Psoas muscle (tissue), 8 donors: ENCODE measurements around the gene RPS19BP1. TPM values are rescaled to one million over a fixed set of nuclear protein-coding genes. Genes with fewer than 3 reads are reported as not detected.

Experiments
- ATAC-seq, 4 donors: fragments of 200-7000 bp; cut with Tn5 transposase; one replicate each; pipeline ENCODE4 v1.9.1; 2020; ENCODE audit warnings: moderate library complexity in 3 of 4, mild to moderate bottlenecking in 2 of 4
- DNase-seq, 2 donors: peaks; one replicate each; pipeline ENCODE4 v3.0.0-alpha.2; 2020
- H3K27ac ChIP-seq: fragments of 200-600 bp; one replicate; pipeline ENCODE4 v1.8.0; 2022
- H3K27me3 ChIP-seq, 3 donors: fragments of 200-600 bp in 1 of 3; one replicate each; pipeline versions ENCODE4 v1.6.1 to v1.8.0; 2013 to 2022; ENCODE audit warnings: low read length in 2 of 3, mild to moderate bottlenecking in 2 of 3, moderate library complexity in 1 of 3; ENCODE audit not compliant: insufficient read depth in 3 of 3
- H3K36me3 ChIP-seq, 2 donors: fragments of 200-600 bp in 1 of 2; one replicate each; pipeline versions ENCODE4 v1.6.1 to v1.8.0; 2013 to 2022; ENCODE audit warnings: low read depth in 1 of 2, mild to moderate bottlenecking in 1 of 2, moderate library complexity in 1 of 2; ENCODE audit not compliant: insufficient read depth in 1 of 2
- H3K4me1 ChIP-seq: fragments of 200-600 bp; one replicate; pipeline ENCODE4 v1.8.0; 2022
- H3K4me3 ChIP-seq: fragments of 200-600 bp; one replicate; pipeline ENCODE4 v1.8.0; 2022; ENCODE audit warnings: mild to moderate bottlenecking
- H3K9me3 ChIP-seq: fragments of 200-600 bp; one replicate; pipeline ENCODE4 v1.8.0; 2022
- WGBS, 3 donors: extraction: QIAGEN DNeasy Blood & Tissue Kit; methylation state at CpG; one replicate each; pipeline versions ENCODE4 v1.1.6 to v1.1.7; 2013; 5-methylcytosine and 5-hydroxymethylcytosine counted together
- intact Hi-C, 2 donors: fragments of 100-400 bp; cut with DNase I; formaldehyde crosslinking; loops; one replicate each; pipeline versions ENCODE4 v1.11.0 to v1.14.2; 2022
- polyA plus RNA-seq, 3 donors: library from polyadenylated mRNA; stranded (reverse); fragments of 200-250 nt; gene quantifications; one replicate each; pipeline ENCODE4 v1.2.3, GENCODE V29; 2013
- total RNA-seq, 4 donors: library from RNA; stranded (reverse); fragmentation: NEBNext Ultra II Directional in 2 of 4; extraction: Animal tissue kit (Norgen Biotek cat#: 25700) in 2 of 4; gene quantifications; one replicate each; pipeline versions ENCODE4 v1.2.1 to v1.2.4, GENCODE V29; 2021 to 2023
- TF ChIP-seq, protein P1 (sequence below): fragments of 200-600 bp; IDR thresholded peaks from one replicate; pipeline ENCODE4 v1.8.0; 2022; ENCODE audit warnings: antibody characterized with exemption
- donor health status: healthy with polysubstance abuse.
- donor health status: DM: no; HTN: no; CAD: no; lungs with moderate emphysema.
- donor health status: Bipolar disorder and iron deficiency.
- donor health status: healthy.
- donor health status: DM: yes; HTN: yes; CAD: no.
- donor health status: DM: no; HTN: no; CAD: no.
- donor health status: DM: no; HTN: no; CAD: no.
- donor health status: DM: yes; HTN: yes; CAD: no.

Gene RPS19BP1
- total and polyA plus RNA-seq, 7 donors: 34.0 to 313 (median 52.6) TPM

- Histone ChIP-seq H3K4me3 (no peak overlapping the region), H3K36me3 (peaks cover 3 to 64% of the 10 kb centered on the region in 2 donors)
- intact Hi-C loops: loop anchor here in 1 of 2 donors (10.0 kb wide), 1 partner anchor 171 kb away; the partner anchor contains the start of gene SYNGR1
These were observed 17.1 kb downstream of the RPS19BP1 start for GRCh38 chr22:39515266-39516050.

GRCh38 chr22:39514373-39514973, 18.1 kb downstream of the RPS19BP1 start:
- H3K4me1 ChIP-seq: peaks cover 19% of the 10 kb centered on the region

More at GRCh38 chr22:39515266-39516050, 17.1 kb downstream of the RPS19BP1 start:
- Histone ChIP-seq H3K27ac (no peak overlapping the region), H3K4me1 (peaks cover 19% of the 10 kb centered on the region), H3K9me3 (no peaks in the 10 kb centered on the region), H3K27me3 (no peaks in the 10 kb centered on the region)
- TF ChIP-seq, protein P1, sequence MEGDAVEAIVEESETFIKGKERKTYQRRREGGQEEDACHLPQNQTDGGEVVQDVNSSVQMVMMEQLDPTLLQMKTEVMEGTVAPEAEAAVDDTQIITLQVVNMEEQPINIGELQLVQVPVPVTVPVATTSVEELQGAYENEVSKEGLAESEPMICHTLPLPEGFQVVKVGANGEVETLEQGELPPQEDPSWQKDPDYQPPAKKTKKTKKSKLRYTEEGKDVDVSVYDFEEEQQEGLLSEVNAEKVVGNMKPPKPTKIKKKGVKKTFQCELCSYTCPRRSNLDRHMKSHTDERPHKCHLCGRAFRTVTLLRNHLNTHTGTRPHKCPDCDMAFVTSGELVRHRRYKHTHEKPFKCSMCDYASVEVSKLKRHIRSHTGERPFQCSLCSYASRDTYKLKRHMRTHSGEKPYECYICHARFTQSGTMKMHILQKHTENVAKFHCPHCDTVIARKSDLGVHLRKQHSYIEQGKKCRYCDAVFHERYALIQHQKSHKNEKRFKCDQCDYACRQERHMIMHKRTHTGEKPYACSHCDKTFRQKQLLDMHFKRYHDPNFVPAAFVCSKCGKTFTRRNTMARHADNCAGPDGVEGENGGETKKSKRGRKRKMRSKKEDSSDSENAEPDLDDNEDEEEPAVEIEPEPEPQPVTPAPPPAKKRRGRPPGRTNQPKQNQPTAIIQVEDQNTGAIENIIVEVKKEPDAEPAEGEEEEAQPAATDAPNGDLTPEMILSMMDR: no peak
- ATAC-seq: no peak
- no peak for DNase-seq
- 83 to 89% (median 86%) methylated on average over 11 to 12 of the region's 12 CpGs for WGBS, 3 donors

GRCh38 chr22:39513791-39514190, 18.8 kb downstream of the RPS19BP1 start:
- Histone ChIP-seq H3K27me3 (no peaks in the 10 kb centered on the region), H3K4me3 (no peak overlapping the region), H3K4me1 (peaks cover 14% of the 10 kb centered on the region), H3K27ac (no peak overlapping the region), H3K36me3 (peaks cover 3 to 80% of the 10 kb centered on the region in 2 donors), H3K9me3 (no peaks in the 10 kb centered on the region)
- DNase-seq (peak in 1 of 2 donors; percentile 23), ATAC-seq (peak in 1 of 4 donors; percentile 6)
- TF ChIP-seq, protein P1: no peak
- 80 to 89% (median 81%) methylated on average over 18 of the region's 18 CpGs for WGBS, 3 donors
- intact Hi-C loops: loop anchor here in 1 of 2 donors (10.0 kb wide), 1 partner anchor 169 kb away; the partner anchor contains the start of gene SYNGR1

More at GRCh38 chr22:39514373-39514973, 18.1 kb downstream of the RPS19BP1 start:
- no peak overlapping the region for H3K27ac ChIP-seq
- 38 to 47% (median 44%) methylated on average over 8 of the region's 8 CpGs for whole genome bisulfite sequencing, 3 donors
- TF ChIP-seq, protein P1: peak; percentile 66
- H3K9me3 ChIP-seq: no peaks in the 10 kb centered on the region
- H3K36me3 ChIP-seq: peaks cover 3 to 74% of the 10 kb centered on the region in 2 donors
- no peaks in the 10 kb centered on the region for H3K27me3 ChIP-seq
- H3K4me3 ChIP-seq: no peak overlapping the region
- intact Hi-C loops: loop anchor here in 1 of 2 donors (10.0 kb wide), 1 partner anchor 170 kb away; the partner anchor contains the start of gene SYNGR1
- ATAC-seq (peak; percentile 31 to 58 (median 36)), DNase-seq (peak in 1 of 2 donors; percentile 64)

- intact Hi-C loops: loop anchor here in 1 of 2 donors (10.0 kb wide), 1 partner anchor 167 kb away; the partner anchor contains the start of gene SYNGR1
- no peak for DNase-seq
- no peak overlapping the region for H3K4me3 ChIP-seq
- no peak overlapping the region for H3K27ac ChIP-seq
- no peaks in the 10 kb centered on the region for H3K9me3 ChIP-seq
- no peaks in the 10 kb centered on the region for H3K27me3 ChIP-seq
- no peak for ATAC-seq
- H3K36me3 ChIP-seq: peaks cover 7 to 91% of the 10 kb centered on the region in 2 donors
- WGBS, 3 donors: 68 to 84% (median 68%) methylated on average over 10 of the region's 10 CpGs
- peaks cover 6% of the 10 kb centered on the region for H3K4me1 ChIP-seq
- TF ChIP-seq, protein P1: no peak
These were observed 20.5 kb downstream of the RPS19BP1 start for GRCh38 chr22:39512026-39512425.
